Measurements from ENCODE around the gene PRCP.

PRCP gene

DNA sequence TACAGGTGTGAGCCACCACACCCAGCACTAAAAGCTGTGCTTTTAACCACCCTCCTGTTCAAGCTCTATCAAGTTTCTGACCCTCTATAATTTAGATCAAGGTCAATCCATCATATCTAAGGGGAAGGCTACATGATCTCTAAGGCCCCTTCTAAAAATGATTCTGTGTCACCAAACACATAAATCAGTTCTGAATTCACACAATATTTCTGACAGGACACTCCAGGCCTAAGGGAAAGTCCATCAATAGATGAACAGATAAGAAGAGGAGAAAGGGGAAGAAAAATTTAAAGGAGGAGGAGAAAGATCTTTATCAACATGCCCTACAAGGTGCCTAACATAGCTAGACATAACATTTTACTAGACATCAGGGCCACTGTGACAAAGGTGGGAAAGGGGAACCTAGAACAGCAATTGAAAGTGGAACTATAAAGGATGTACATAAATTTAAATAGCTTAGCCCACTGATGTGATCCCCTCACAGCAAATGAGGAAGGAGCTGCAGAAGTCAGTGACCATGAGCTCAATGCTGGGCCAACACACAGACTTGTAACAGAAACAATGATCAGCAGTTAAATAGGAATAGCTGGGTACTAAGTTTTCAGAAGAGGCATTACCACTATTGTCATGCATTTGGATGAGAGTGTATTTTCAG lies 4.7 kb downstream of the PRCP start:
- Histone ChIP-seq H2BK120ac (ENCODE audit: low read depth, low read length) (no peak overlapping the region), H3K14ac (ENCODE audit: low read length in 2 of 2) (no peak overlapping the region), H3K27ac (ENCODE audit: low read length, poor library complexity, severe bottlenecking) (no peak overlapping the region)

GRCh38 chr11:82892611-82893169 lies 7.5 kb downstream of the PRCP start:
- Histone ChIP-seq H3K36me3 (ENCODE audit: control insufficient read depth in 1 of 2, insufficient read depth in 2 of 2, low read depth in 1 of 2, low read length in 2 of 2) (no peaks in the 10 kb centered on the region), H2BK12ac (ENCODE audit: low read length in 2 of 2) (no peak overlapping the region), H3K4ac (ENCODE audit: low read depth in 1 of 2, low read length in 2 of 2) (no peak overlapping the region), H3K79me1 (replicated peaks; ENCODE audit: low read length, poor library complexity, severe bottlenecking) (peaks cover 15% of the 10 kb centered on the region), H3K4me2 (ENCODE audit: low read length, poor library complexity, severe bottlenecking) (no peak overlapping the region), H2AK5ac (ENCODE audit: low read length, severe bottlenecking) (no peak overlapping the region), H3K9ac (ENCODE audit: low read length) (no peak overlapping the region), H3K27me3 (ENCODE audit: control insufficient read depth in 1 of 2, insufficient read depth in 1 of 2, low read length in 2 of 2) (no peaks in the 10 kb centered on the region), H3K14ac (ENCODE audit: low read length in 2 of 2) (no peak overlapping the region), H4K8ac (ENCODE audit: low read length) (no peak overlapping the region), H2AFZ (ENCODE audit: low read depth, low read length) (no peak overlapping the region), H3K23ac (ENCODE audit: low read length in 2 of 2) (no peak overlapping the region), H3K9me3 (ENCODE audit: control insufficient read depth, low read length) (no peaks in the 10 kb centered on the region), H3K18ac (ENCODE audit: low read depth in 1 of 2, low read length in 2 of 2) (no peak overlapping the region), H3K4me3 (ENCODE audit: insufficient read depth in 1 of 2, low read depth in 1 of 2, low read length in 2 of 2) (no peak overlapping the region), H2BK5ac (ENCODE audit: low read depth, low read length, poor library complexity, severe bottlenecking) (no peak overlapping the region), H2BK120ac (ENCODE audit: low read depth, low read length) (no peak overlapping the region), H2BK15ac (ENCODE audit: low read depth, poor library complexity, severe bottlenecking) (no peak overlapping the region), H4K91ac (ENCODE audit: low read length) (no peak overlapping the region), H3K27ac (ENCODE audit: low read length, poor library complexity, severe bottlenecking) (no peak overlapping the region), H3K4me1 (ENCODE audit: control insufficient read depth, insufficient read depth, low read depth, low read length) (peaks cover 1% of the 10 kb centered on the region)
- DNase-seq, result no peak
- WGBS, result 97% methylated on average over 2 of the region's 2 CpGs

More for the DNA sequence above, 4.7 kb downstream of the PRCP start:
- peaks cover 25% of the 10 kb centered on the region for H3K79me1 ChIP-seq (replicated peaks; ENCODE audit: low read length, poor library complexity, severe bottlenecking)
- no peak overlapping the region for H2BK15ac ChIP-seq (ENCODE audit: low read depth, poor library complexity, severe bottlenecking)
- DNase-seq, result no peak
- H3K36me3 ChIP-seq (ENCODE audit: control insufficient read depth in 1 of 2, insufficient read depth in 2 of 2, low read depth in 1 of 2, low read length in 2 of 2), result no peaks in the 10 kb centered on the region
- H3K9me3 ChIP-seq (ENCODE audit: control insufficient read depth, low read length), result no peaks in the 10 kb centered on the region
- H2AFZ ChIP-seq (ENCODE audit: low read depth, low read length), result no peak overlapping the region
- H3K9ac ChIP-seq (ENCODE audit: low read length), result no peak overlapping the region
- H3K27me3 ChIP-seq (ENCODE audit: control insufficient read depth in 1 of 2, insufficient read depth in 1 of 2, low read length in 2 of 2), result no peaks in the 10 kb centered on the region
- H3K18ac ChIP-seq (ENCODE audit: low read depth in 1 of 2, low read length in 2 of 2), result no peak overlapping the region
- no peak overlapping the region for H2BK12ac ChIP-seq (ENCODE audit: low read length in 2 of 2)
- no peak overlapping the region for H2AK5ac ChIP-seq (ENCODE audit: low read length, severe bottlenecking)
- peaks cover 3% of the 10 kb centered on the region for H3K4me1 ChIP-seq (ENCODE audit: control insufficient read depth, insufficient read depth, low read depth, low read length)
- no peak overlapping the region for H3K23ac ChIP-seq (ENCODE audit: low read length in 2 of 2)
- H3K4me2 ChIP-seq (ENCODE audit: low read length, poor library complexity, severe bottlenecking), result no peak overlapping the region
- no peak overlapping the region for H4K8ac ChIP-seq (ENCODE audit: low read length)
- no peak overlapping the region for H3K4ac ChIP-seq (ENCODE audit: low read depth in 1 of 2, low read length in 2 of 2)
- H4K91ac ChIP-seq (ENCODE audit: low read length), result no peak overlapping the region
- H3K4me3 ChIP-seq (ENCODE audit: insufficient read depth in 1 of 2, low read depth in 1 of 2, low read length in 2 of 2), result no peak overlapping the region
- no peak overlapping the region for H2BK5ac ChIP-seq (ENCODE audit: low read depth, low read length, poor library complexity, severe bottlenecking)

GRCh38 chr11:82890936-82891335 lies 9.3 kb downstream of the PRCP start:
- H2BK12ac ChIP-seq (ENCODE audit: low read length in 2 of 2), result no peak overlapping the region
- no peak for DNase-seq
- H3K14ac ChIP-seq (ENCODE audit: low read length in 2 of 2), result no peak overlapping the region
- H2AFZ ChIP-seq (ENCODE audit: low read depth, low read length), result no peak overlapping the region
- no peak overlapping the region for H3K4ac ChIP-seq (ENCODE audit: low read depth in 1 of 2, low read length in 2 of 2)
- H3K18ac ChIP-seq (ENCODE audit: low read depth in 1 of 2, low read length in 2 of 2), result no peak overlapping the region
- no peak overlapping the region for H4K91ac ChIP-seq (ENCODE audit: low read length)
- H4K8ac ChIP-seq (ENCODE audit: low read length), result no peak overlapping the region
- no peak overlapping the region for H3K27ac ChIP-seq (ENCODE audit: low read length, poor library complexity, severe bottlenecking)
- no peaks in the 10 kb centered on the region for H3K9me3 ChIP-seq (ENCODE audit: control insufficient read depth, low read length)
- H3K27me3 ChIP-seq (ENCODE audit: control insufficient read depth in 1 of 2, insufficient read depth in 1 of 2, low read length in 2 of 2), result no peaks in the 10 kb centered on the region
- peaks cover 1% of the 10 kb centered on the region for H3K4me1 ChIP-seq (ENCODE audit: control insufficient read depth, insufficient read depth, low read depth, low read length)
- H2BK15ac ChIP-seq (ENCODE audit: low read depth, poor library complexity, severe bottlenecking), result no peak overlapping the region
- no peak overlapping the region for H3K4me3 ChIP-seq (ENCODE audit: insufficient read depth in 1 of 2, low read depth in 1 of 2, low read length in 2 of 2)
- no peaks in the 10 kb centered on the region for H3K36me3 ChIP-seq (ENCODE audit: control insufficient read depth in 1 of 2, insufficient read depth in 2 of 2, low read depth in 1 of 2, low read length in 2 of 2)
- no peak overlapping the region for H2AK5ac ChIP-seq (ENCODE audit: low read length, severe bottlenecking)
- no peak overlapping the region for H3K23ac ChIP-seq (ENCODE audit: low read length in 2 of 2)
- no peak overlapping the region for H3K9ac ChIP-seq (ENCODE audit: low read length)
- H2BK5ac ChIP-seq (ENCODE audit: low read depth, low read length, poor library complexity, severe bottlenecking), result no peak overlapping the region
- no peak overlapping the region for H2BK120ac ChIP-seq (ENCODE audit: low read depth, low read length)
- H3K79me1 ChIP-seq (replicated peaks; ENCODE audit: low read length, poor library complexity, severe bottlenecking), result peaks cover 16% of the 10 kb centered on the region
- H3K4me2 ChIP-seq (ENCODE audit: low read length, poor library complexity, severe bottlenecking), result no peak overlapping the region

- WGBS, result 91% methylated on average over 1 of the region's 1 CpG
- Histone ChIP-seq H4K91ac (ENCODE audit: low read length) (no peak overlapping the region), H2AFZ (ENCODE audit: low read depth, low read length) (no peak overlapping the region), H3K9me3 (ENCODE audit: control insufficient read depth, low read length) (no peaks in the 10 kb centered on the region), H3K4me3 (ENCODE audit: insufficient read depth in 1 of 2, low read depth in 1 of 2, low read length in 2 of 2) (no peak overlapping the region), H3K79me1 (replicated peaks; ENCODE audit: low read length, poor library complexity, severe bottlenecking) (peaks cover 15% of the 10 kb centered on the region), H2AK5ac (ENCODE audit: low read length, severe bottlenecking) (no peak overlapping the region), H3K27ac (ENCODE audit: low read length, poor library complexity, severe bottlenecking) (no peak overlapping the region), H3K18ac (ENCODE audit: low read depth in 1 of 2, low read length in 2 of 2) (no peak overlapping the region), H3K14ac (ENCODE audit: low read length in 2 of 2) (no peak overlapping the region), H3K4me1 (ENCODE audit: control insufficient read depth, insufficient read depth, low read depth, low read length) (peaks cover 1% of the 10 kb centered on the region), H4K8ac (ENCODE audit: low read length) (no peak overlapping the region), H2BK12ac (ENCODE audit: low read length in 2 of 2) (no peak overlapping the region), H2BK15ac (ENCODE audit: low read depth, poor library complexity, severe bottlenecking) (no peak overlapping the region), H3K23ac (ENCODE audit: low read length in 2 of 2) (no peak overlapping the region), H3K9ac (ENCODE audit: low read length) (no peak overlapping the region), H3K27me3 (ENCODE audit: control insufficient read depth in 1 of 2, insufficient read depth in 1 of 2, low read length in 2 of 2) (no peaks in the 10 kb centered on the region), H3K4ac (ENCODE audit: low read depth in 1 of 2, low read length in 2 of 2) (no peak overlapping the region), H3K4me2 (ENCODE audit: low read length, poor library complexity, severe bottlenecking) (no peak overlapping the region), H2BK5ac (ENCODE audit: low read depth, low read length, poor library complexity, severe bottlenecking) (no peak overlapping the region), H3K36me3 (ENCODE audit: control insufficient read depth in 1 of 2, insufficient read depth in 2 of 2, low read depth in 1 of 2, low read length in 2 of 2) (no peaks in the 10 kb centered on the region), H2BK120ac (ENCODE audit: low read depth, low read length) (no peak overlapping the region)
- no peak for DNase-seq
Measured at GRCh38 chr11:82890002-82890341, 10.3 kb downstream of the PRCP start.
